NCI-H1436 treated with DMSO at 0.1 percent for 48 hours (cell line): ENCODE measurements around the gene KIRREL1.

Experiments used
- DNase-seq: peaks from one replicate; lab custom pipeline; 2025; lab: John Stamatoyannopoulos, UW

Gene KIRREL1

GRCh38 chr1:158146739-158147138, 153.3 kb downstream of the KIRREL1 start:
- no peak for DNase-seq

- DNase-seq = no peak
Measured at GRCh38 chr1:158147401-158147800, 154.0 kb downstream of the KIRREL1 start.

GRCh38 chr1:158147869-158148268, 154.4 kb downstream of the KIRREL1 start:
- DNase-seq = no peak

GRCh38 chr1:158148468-158148867, 155.0 kb downstream of the KIRREL1 start:
- no peak for DNase-seq

GRCh38 chr1:158149175-158149574, 155.7 kb downstream of the KIRREL1 start:
- no peak for DNase-seq
